GM23338 (cell line): ENCODE measurements around the gene FOXA2.

Source experiments
- CTCF ChIP-seq, 2 experiments: fragments of 200-600 bp in 1 of 2; sonication (generic) in 1 of 2; conservative IDR thresholded peaks; 2 replicates each; pipeline versions ENCODE4 v1.5.1 to v1.6.1; 2016 to 2017; ENCODE audit warnings: antibody characterized with exemption in 2 of 2, low read depth in 2 of 2, mild to moderate bottlenecking in 2 of 2, moderate library complexity in 1 of 2
- EZH2 ChIP-seq: fragments of 200-600 bp; sonication (generic); IDR thresholded peaks from one replicate; pipeline ENCODE4 v1.8.0; 2017; ENCODE audit warnings: antibody characterized with exemption, mild to moderate bottlenecking, low read depth; ENCODE audit not compliant: unreplicated experiment
- EZH2phosphoT487 ChIP-seq: fragments of 200-600 bp; sonication (generic); IDR thresholded peaks from one replicate; pipeline ENCODE4 v1.8.1; 2018; ENCODE audit warnings: antibody characterized with exemption; ENCODE audit not compliant: unreplicated experiment
- JUNB ChIP-seq: IDR thresholded peaks from one replicate; pipeline ENCODE4 v1.6.1; 2016; ENCODE audit warnings: antibody characterized with exemption; ENCODE audit not compliant: unreplicated experiment
- POLR2AphosphoS5 ChIP-seq: IDR thresholded peaks from 2 replicates; pipeline ENCODE4 v1.6.1; 2016; ENCODE audit warnings: antibody characterized with exemption, low read depth
- REST ChIP-seq: IDR thresholded peaks from one replicate; pipeline ENCODE4 v1.6.1; 2018; ENCODE audit warnings: antibody characterized with exemption; ENCODE audit not compliant: unreplicated experiment

GRCh38 chr20:22576273-22576672, 8.1 kb downstream of the FOXA2 start:
- TF ChIP-seq CTCF (conservative IDR thresholded peaks at IDR 0.05; ENCODE audit: low read depth in 2 of 2) (no peak), EZH2 (no peak), REST (no peak), EZH2phosphoT487 (no peak), JUNB (no peak), POLR2AphosphoS5 (no peak)
